Measurements from ENCODE around the gene PZP.
"Not testable (repeated sequence)": the region's sequence is repeated elsewhere in the genome, so short reads cannot be mapped to it uniquely, and the experiment has no call there.

PZP gene

GRCh38 chr12:9180810-9181209 lies 27.4 kb downstream of the PZP start:
- no peak for DNase-seq (ENCODE audit: low read depth)

GRCh38 chr12:9179781-9180180 lies 28.4 kb downstream of the PZP start:
- no peak for DNase-seq (ENCODE audit: low read depth)

- DNase-seq (ENCODE audit: low read depth) = no peak
Measured at GRCh38 chr12:9169979-9170634, 38.1 kb downstream of the PZP start.

- DNase-seq (ENCODE audit: low read depth) = not testable (repeated sequence)
Measured at GRCh38 chr12:9167345-9167744, 40.9 kb downstream of the PZP start.

GRCh38 chr12:9163392-9163791 lies 44.8 kb downstream of the PZP start:
- DNase-seq (ENCODE audit: low read depth) = no peak

- no peak for DNase-seq (ENCODE audit: low read depth)
Measured at GRCh38 chr12:9156119-9156518, 52.1 kb downstream of the PZP start.

- DNase-seq (ENCODE audit: low read depth) = no peak
Measured at GRCh38 chr12:9149372-9149771, 58.8 kb downstream of the PZP start.

GRCh38 chr12:9148926-9149325 lies 59.3 kb downstream of the PZP start:
- DNase-seq (ENCODE audit: low read depth) = no peak

GRCh38 chr12:9147461-9147860 lies 60.7 kb downstream of the PZP start:
- DNase-seq (ENCODE audit: low read depth) = no peak

GRCh38 chr12:9144730-9145106 lies 63.5 kb downstream of the PZP start:
- no peak for DNase-seq (ENCODE audit: low read depth)

GRCh38 chr12:9143929-9144729 lies 64.1 kb downstream of the PZP start:
- DNase-seq (ENCODE audit: low read depth) = no peak

GRCh38 chr12:9143137-9143536 lies 65.1 kb downstream of the PZP start:
- no peak for DNase-seq (ENCODE audit: low read depth)

- DNase-seq (ENCODE audit: low read depth) = not testable (repeated sequence)
Measured at GRCh38 chr12:9139588-9140290, 68.5 kb downstream of the PZP start.

- DNase-seq (ENCODE audit: low read depth) = no peak
Measured at GRCh38 chr12:9135903-9136310, 72.3 kb downstream of the PZP start.

- no peak for DNase-seq (ENCODE audit: low read depth)
Measured at GRCh38 chr12:9134981-9135628, 73.1 kb downstream of the PZP start.

- DNase-seq (ENCODE audit: low read depth) = no peak
Measured at GRCh38 chr12:9133216-9133916, 74.8 kb downstream of the PZP start.

- DNase-seq (ENCODE audit: low read depth) = no peak
Measured at GRCh38 chr12:9132008-9132535, 76.1 kb downstream of the PZP start.

- DNase-seq (ENCODE audit: low read depth) = no peak
Measured at GRCh38 chr12:9130244-9130643, 78.0 kb downstream of the PZP start.

GRCh38 chr12:9127936-9128663 lies 80.1 kb downstream of the PZP start:
- DNase-seq (ENCODE audit: low read depth) = no peak

GRCh38 chr12:9127484-9127883 lies 80.7 kb downstream of the PZP start:
- DNase-seq (ENCODE audit: low read depth) = no peak

Measured in stimulated activated CD8-positive, alpha-beta memory T cell treated with anti-CD3 and anti-CD28 coated beads, Interleukin-12 subunit alpha, Interleukin-12 subunit beta, amount 100 ng/mL, for 4 hours (primary cell).